ENCODE measurements around the gene DDX39B. TPM values are rescaled to one million over a fixed set of nuclear protein-coding genes. Genes with fewer than 3 reads are reported as not detected.

DDX39B gene
- total RNA-seq, 2 experiments from 2014 or later = 483 to 498 TPM

DNA sequence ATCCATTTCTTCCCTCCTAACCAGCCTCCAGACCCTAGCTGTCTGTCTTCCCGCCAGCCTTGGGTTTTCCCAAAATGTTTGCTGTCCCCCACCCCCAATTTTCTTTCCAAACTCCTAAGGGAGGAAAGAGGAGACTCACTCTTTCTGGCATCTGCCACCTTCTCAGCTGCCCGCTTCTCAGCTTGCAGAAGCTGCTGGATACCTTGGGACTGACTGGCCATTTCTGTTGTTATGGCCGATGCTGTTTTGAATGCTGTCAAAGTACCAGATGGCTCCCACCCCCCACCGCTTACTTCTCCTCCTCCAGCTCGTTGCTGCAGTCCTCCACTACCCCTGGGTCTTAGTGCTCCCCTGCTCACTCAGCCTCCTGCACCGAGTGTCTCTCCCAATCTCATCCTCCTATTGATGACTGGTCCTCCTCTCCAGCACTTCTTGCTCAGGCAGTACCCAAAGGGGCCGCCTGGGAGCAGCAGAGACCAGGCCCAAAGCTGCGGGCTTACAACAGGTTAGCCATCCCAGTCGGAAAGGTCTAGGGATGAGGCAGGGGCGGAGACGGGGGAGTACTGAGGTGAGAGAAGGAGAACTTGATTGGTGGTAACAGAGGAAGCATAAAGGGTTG, 4.6 kb upstream of the DDX39B start, which contains the start of gene ATP6V1G2:
TSS of gene ATP6V1G2 (minus strand) at position 270 of the 619 bp plus-strand sequence. CDS start at position 221, 49 bp downstream.
- peak; percentile 60 for ATAC-seq (ENCODE audit: poor library complexity)
- TF ChIP-seq, protein P1, sequence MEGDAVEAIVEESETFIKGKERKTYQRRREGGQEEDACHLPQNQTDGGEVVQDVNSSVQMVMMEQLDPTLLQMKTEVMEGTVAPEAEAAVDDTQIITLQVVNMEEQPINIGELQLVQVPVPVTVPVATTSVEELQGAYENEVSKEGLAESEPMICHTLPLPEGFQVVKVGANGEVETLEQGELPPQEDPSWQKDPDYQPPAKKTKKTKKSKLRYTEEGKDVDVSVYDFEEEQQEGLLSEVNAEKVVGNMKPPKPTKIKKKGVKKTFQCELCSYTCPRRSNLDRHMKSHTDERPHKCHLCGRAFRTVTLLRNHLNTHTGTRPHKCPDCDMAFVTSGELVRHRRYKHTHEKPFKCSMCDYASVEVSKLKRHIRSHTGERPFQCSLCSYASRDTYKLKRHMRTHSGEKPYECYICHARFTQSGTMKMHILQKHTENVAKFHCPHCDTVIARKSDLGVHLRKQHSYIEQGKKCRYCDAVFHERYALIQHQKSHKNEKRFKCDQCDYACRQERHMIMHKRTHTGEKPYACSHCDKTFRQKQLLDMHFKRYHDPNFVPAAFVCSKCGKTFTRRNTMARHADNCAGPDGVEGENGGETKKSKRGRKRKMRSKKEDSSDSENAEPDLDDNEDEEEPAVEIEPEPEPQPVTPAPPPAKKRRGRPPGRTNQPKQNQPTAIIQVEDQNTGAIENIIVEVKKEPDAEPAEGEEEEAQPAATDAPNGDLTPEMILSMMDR (IDR thresholded peaks at IDR 0.05) = peak; percentile 88
- Histone ChIP-seq H3K4me1 (ENCODE audit: insufficient read depth, low read length) (peaks cover 46% of the 10 kb centered on the region), H3K36me3 (ENCODE audit: insufficient read depth, low read length) (peaks cover 8% of the 10 kb centered on the region), H3K9me3 (ENCODE audit: control insufficient read depth in 1 of 2, insufficient read depth in 1 of 2, low read length in 2 of 2) (no peaks in the 10 kb centered on the region), H3K4me3 (ENCODE audit: low read length) (peak within 1 kb of the TSS; percentile 62), H3K27ac (ENCODE audit: low read depth in 1 of 2, low read length in 2 of 2) (peak within 1 kb of the TSS; percentile 72 to 89), H3K27me3 (ENCODE audit: control insufficient read depth in 1 of 2, insufficient read depth in 2 of 2, low read length in 2 of 2) (no peaks in the 10 kb centered on the region)
- no peaks in the 10 kb centered on the region for H3K9me3 Mint-ChIP-seq
- ChIA-PET POLR2A (interaction anchor here (0.7 to 8.1 kb wide), 7 partner anchors 34 to 276 kb away, joined by 3 to 220 read pairs (median 6); partner anchors contain the start of genes BAG6, C6orf47, LST1 and LTB), CTCF (interaction anchor here (0.7 to 11.8 kb wide), 10 partner anchors 10 to 226 kb away, joined by 3 to 284 read pairs (median 4); partner anchors contain the start of genes LST1, LTB, NCR3 and TNF)
- H3K4me3 Mint-ChIP-seq = peak within 1 kb of the TSS; percentile 86
- peaks cover 45% of the 10 kb centered on the region for H3K4me1 Mint-ChIP-seq (ENCODE audit: low read depth)
- peaks cover 13% of the 10 kb centered on the region for H3K36me3 Mint-ChIP-seq (ENCODE audit: low read depth)
- DNase-seq = peak; percentile 67 to 90 (median 79)
- intact Hi-C loops (cut with DNase I, micrococcal nuclease) = loop anchor here (1.0 to 5.0 kb wide), 5 partner anchors 52 to 351 kb away; partner anchors contain the start of genes BAG6 (in 1 of the 2), EHMT2 (in 1 of the 2) and PRRC2A (in 1 of the 2)
- H3K27me3 Mint-ChIP-seq = no peaks in the 10 kb centered on the region
- H3K27ac Mint-ChIP-seq = peak within 1 kb of the TSS; percentile 84

DNA sequence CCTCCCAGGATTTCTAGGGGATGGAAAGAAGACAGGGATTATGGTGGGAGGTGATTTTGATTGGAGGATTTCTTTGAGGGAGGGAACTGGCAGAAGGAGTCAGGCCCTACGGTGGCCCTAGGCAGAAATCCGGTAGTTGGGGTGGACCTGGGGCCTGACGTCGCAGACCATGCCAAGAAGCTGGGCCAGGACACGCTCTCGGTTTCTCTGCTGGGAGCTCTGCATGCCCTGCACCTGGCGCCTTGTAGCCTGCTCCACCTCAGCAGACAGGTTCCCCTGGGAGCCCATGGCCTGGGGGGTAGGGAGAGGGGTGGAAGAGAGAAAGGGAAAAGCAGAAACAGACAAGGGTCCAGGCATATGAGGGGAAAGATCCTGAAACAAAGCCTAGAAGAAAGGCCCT, 3.5 kb upstream of the DDX39B start:
- H3K27me3 Mint-ChIP-seq = no peaks in the 10 kb centered on the region
- intact Hi-C loops (cut with DNase I, micrococcal nuclease) = loop anchor here in 1 of 2 experiments (5.0 kb wide), 2 partner anchors 107 to 352 kb away; partner anchors contain the start of genes BAG6 and EHMT2
- peaks cover 51% of the 10 kb centered on the region for H3K4me1 Mint-ChIP-seq (ENCODE audit: low read depth)

DNA sequence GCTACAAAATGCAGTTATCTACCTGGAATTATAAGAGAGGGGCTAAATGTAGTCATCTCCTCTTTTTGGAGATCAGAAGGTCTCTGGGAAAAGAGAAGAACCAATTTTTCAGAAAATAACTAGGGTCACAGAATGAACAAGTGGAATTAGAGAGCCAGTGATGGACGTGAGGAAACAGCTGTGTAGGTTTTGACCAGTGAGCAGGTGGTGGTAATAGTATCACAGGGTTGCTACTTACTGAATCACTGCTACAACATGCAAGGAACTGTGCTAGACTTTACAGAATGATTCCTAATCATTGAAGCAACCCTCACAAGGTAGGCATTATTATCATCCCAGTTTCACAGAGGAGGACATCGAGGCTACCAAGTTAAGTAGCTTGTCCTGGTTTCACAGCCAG, 2.9 kb upstream of the DDX39B start:
- ChIA-PET POLR2A (interaction anchor here (0.9 kb wide), 1 partner anchor 33 kb away, joined by 3 read pairs; no protein-coding TSS in a partner anchor), CTCF (interaction anchor here (0.5 to 11.8 kb wide), 2 partner anchors 51 to 275 kb away, joined by 3 to 284 read pairs; partner anchors contain the start of gene NCR3)
- DNase-seq = no peak
- no peaks in the 10 kb centered on the region for H3K27me3 ChIP-seq (ENCODE audit: control insufficient read depth in 1 of 2, insufficient read depth in 2 of 2, low read length in 2 of 2)
- H3K36me3 ChIP-seq (ENCODE audit: insufficient read depth, low read length) = peaks cover 13% of the 10 kb centered on the region
- H3K4me3 ChIP-seq (ENCODE audit: low read length) = no peak overlapping the region
- Mint-ChIP-seq H3K27ac (peak overlapping the region; percentile 3), H3K9me3 (no peaks in the 10 kb centered on the region), H3K4me3 (peak overlapping the region; percentile 3), H3K4me1 (ENCODE audit: low read depth) (peaks cover 57% of the 10 kb centered on the region), H3K36me3 (ENCODE audit: low read depth) (peaks cover 25% of the 10 kb centered on the region), H3K27me3 (no peaks in the 10 kb centered on the region)
- no peak for ATAC-seq (ENCODE audit: poor library complexity)
- intact Hi-C loops (cut with DNase I, micrococcal nuclease) = loop anchor here in 1 of 2 experiments (5.0 kb wide), 3 partner anchors 108 to 413 kb away; partner anchors contain the start of genes BAG6, EHMT2, NELFE and SKIC2
- TF ChIP-seq, protein P1 (IDR thresholded peaks at IDR 0.05) = no peak
- no peak overlapping the region for H3K27ac ChIP-seq (ENCODE audit: low read depth in 1 of 2, low read length in 2 of 2)
- H3K4me1 ChIP-seq (ENCODE audit: insufficient read depth, low read length) = peaks cover 50% of the 10 kb centered on the region
- H3K9me3 ChIP-seq (ENCODE audit: control insufficient read depth in 1 of 2, insufficient read depth in 1 of 2, low read length in 2 of 2) = no peaks in the 10 kb centered on the region

More for the DNA sequence above, 3.5 kb upstream of the DDX39B start:
- H3K27ac Mint-ChIP-seq = no peak overlapping the region
- ChIA-PET CTCF (interaction anchor here (0.5 to 11.8 kb wide), 2 partner anchors 51 to 275 kb away, joined by 3 to 284 read pairs; partner anchors contain the start of gene NCR3), POLR2A (interaction anchor here (8.0 kb wide), 1 partner anchor 52 kb away, joined by 119 read pairs; no protein-coding TSS in a partner anchor)
- H3K9me3 ChIP-seq (ENCODE audit: control insufficient read depth in 1 of 2, insufficient read depth in 1 of 2, low read length in 2 of 2) = no peaks in the 10 kb centered on the region
- H3K36me3 Mint-ChIP-seq (ENCODE audit: low read depth) = peaks cover 18% of the 10 kb centered on the region
- H3K27ac ChIP-seq (ENCODE audit: low read depth in 1 of 2, low read length in 2 of 2) = no peak overlapping the region
- no peak for DNase-seq
- H3K4me3 Mint-ChIP-seq = peak overlapping the region; percentile 58
- no peaks in the 10 kb centered on the region for H3K27me3 ChIP-seq (ENCODE audit: control insufficient read depth in 1 of 2, insufficient read depth in 2 of 2, low read length in 2 of 2)
- no peaks in the 10 kb centered on the region for H3K9me3 Mint-ChIP-seq
- H3K4me3 ChIP-seq (ENCODE audit: low read length) = no peak overlapping the region
- peaks cover 44% of the 10 kb centered on the region for H3K4me1 ChIP-seq (ENCODE audit: insufficient read depth, low read length)
- TF ChIP-seq, protein P1 (IDR thresholded peaks at IDR 0.05) = no peak
- H3K36me3 ChIP-seq (ENCODE audit: insufficient read depth, low read length) = peaks cover 8% of the 10 kb centered on the region
- no peak for ATAC-seq (ENCODE audit: poor library complexity)

Measured in CD4-positive, alpha-beta T cell (primary cell).